ENCODE measurements around the gene GET4. TPM values are rescaled to one million over a fixed set of nuclear protein-coding genes. Genes with fewer than 3 reads are reported as not detected.

Gene GET4
- polyA plus RNA-seq, 3 donors: 20.1 to 36.8 (median 25.5) TPM

GRCh38 chr7:879093-879492, 2.7 kb downstream of the GET4 start:
- peaks cover 0 to 3% (median 0%) of the 10 kb centered on the region in 3 donors for H3K27me3 Mint-ChIP-seq (ENCODE audit: low read depth in 3 of 3)
- Histone ChIP-seq H3K9me3 (replicated peaks in 1 of 2; ENCODE audit: control insufficient read depth in 1 of 2, insufficient read depth in 1 of 2, low read length in 2 of 2) (no peaks in the 10 kb centered on the region), H3K36me3 (replicated peaks in 1 of 2; ENCODE audit: control insufficient read depth in 1 of 2, insufficient read depth in 2 of 2, low read length in 2 of 2) (peaks cover 2 to 16% of the 10 kb centered on the region in 2 donors), H3K9ac (ENCODE audit: insufficient read depth, low read length, poor library complexity, severe bottlenecking) (no peak overlapping the region), H3K4me1 (ENCODE audit: control insufficient read depth in 1 of 2, insufficient read depth in 2 of 2, low read length in 2 of 2) (peaks cover 19 to 32% of the 10 kb centered on the region in 2 donors), H4K20me1 (ENCODE audit: insufficient read depth, low read length) (peaks cover 71% of the 10 kb centered on the region), H2AFZ (ENCODE audit: insufficient read depth, low read depth, low read length, poor library complexity, severe bottlenecking) (no peak overlapping the region), H3K79me2 (ENCODE audit: insufficient read depth, low read length) (peaks cover 73% of the 10 kb centered on the region), H3K4me2 (replicated peaks; ENCODE audit: extremely low read depth, low read length, poor library complexity, severe bottlenecking) (no peak overlapping the region), H3K27ac (ENCODE audit: low read depth in 1 of 2, low read length in 2 of 2) (peak overlapping the region in 1 of 2 donors; percentile 14), H3K4me3 (replicated peaks in 1 of 3; ENCODE audit: low read depth in 2 of 3, low read length in 3 of 3) (no peak overlapping the region), H3K27me3 (ENCODE audit: control insufficient read depth in 2 of 2, insufficient read depth in 2 of 2, low read length in 2 of 2) (no peaks in the 10 kb centered on the region)
- peaks cover 8 to 34% of the 10 kb centered on the region in 2 donors for H3K36me3 Mint-ChIP-seq
- no peak overlapping the region for H3K4me3 Mint-ChIP-seq
- H3K9me3 Mint-ChIP-seq: peaks cover 0 to 4% (median 0%) of the 10 kb centered on the region in 7 donors
- no peak overlapping the region for H3K27ac Mint-ChIP-seq
- no peak for DNase-seq
- 95% methylated on average over 14 of the region's 15 CpGs for WGBS (ENCODE audit: insufficient coverage)
- TF ChIP-seq, protein P1, sequence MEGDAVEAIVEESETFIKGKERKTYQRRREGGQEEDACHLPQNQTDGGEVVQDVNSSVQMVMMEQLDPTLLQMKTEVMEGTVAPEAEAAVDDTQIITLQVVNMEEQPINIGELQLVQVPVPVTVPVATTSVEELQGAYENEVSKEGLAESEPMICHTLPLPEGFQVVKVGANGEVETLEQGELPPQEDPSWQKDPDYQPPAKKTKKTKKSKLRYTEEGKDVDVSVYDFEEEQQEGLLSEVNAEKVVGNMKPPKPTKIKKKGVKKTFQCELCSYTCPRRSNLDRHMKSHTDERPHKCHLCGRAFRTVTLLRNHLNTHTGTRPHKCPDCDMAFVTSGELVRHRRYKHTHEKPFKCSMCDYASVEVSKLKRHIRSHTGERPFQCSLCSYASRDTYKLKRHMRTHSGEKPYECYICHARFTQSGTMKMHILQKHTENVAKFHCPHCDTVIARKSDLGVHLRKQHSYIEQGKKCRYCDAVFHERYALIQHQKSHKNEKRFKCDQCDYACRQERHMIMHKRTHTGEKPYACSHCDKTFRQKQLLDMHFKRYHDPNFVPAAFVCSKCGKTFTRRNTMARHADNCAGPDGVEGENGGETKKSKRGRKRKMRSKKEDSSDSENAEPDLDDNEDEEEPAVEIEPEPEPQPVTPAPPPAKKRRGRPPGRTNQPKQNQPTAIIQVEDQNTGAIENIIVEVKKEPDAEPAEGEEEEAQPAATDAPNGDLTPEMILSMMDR (IDR thresholded peaks at IDR 0.05): no peak
- intact Hi-C loops (cut with micrococcal nuclease): loop anchor here in 1 of 2 donors (10.0 kb wide), 3 partner anchors 186 to 286 kb away; partner anchors contain the start of gene ZFAND2A
- H3K4me1 Mint-ChIP-seq: peaks cover 15% of the 10 kb centered on the region

DNA sequence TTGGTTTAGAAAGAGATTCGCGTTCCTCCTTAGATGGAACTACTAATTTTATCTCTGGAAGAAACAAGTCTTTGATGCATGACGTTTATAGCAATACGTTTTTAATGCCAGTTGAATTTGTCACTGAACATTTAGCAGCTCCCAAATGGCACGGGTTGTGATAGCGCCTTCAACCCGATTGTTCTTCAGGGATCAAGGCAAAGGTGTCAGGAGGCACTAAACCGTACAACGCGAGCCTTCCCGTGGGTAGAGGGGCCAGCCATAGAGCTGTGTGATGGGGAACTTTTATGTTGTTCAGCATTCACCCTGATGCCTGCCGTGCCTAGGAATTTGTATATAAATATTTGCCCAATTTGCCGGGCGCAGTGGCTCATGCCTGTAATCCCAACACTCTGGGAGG, 3.4 kb downstream of the GET4 start:
- Mint-ChIP-seq H3K27ac (no peak overlapping the region), H3K9me3 (peaks cover 0 to 4% (median 0%) of the 10 kb centered on the region in 7 donors), H3K36me3 (peaks cover 8 to 38% of the 10 kb centered on the region in 2 donors), H3K4me1 (peaks cover 15% of the 10 kb centered on the region), H3K4me3 (no peak overlapping the region), H3K27me3 (ENCODE audit: low read depth in 3 of 3) (peaks cover 0 to 3% (median 0%) of the 10 kb centered on the region in 3 donors)
- Histone ChIP-seq H3K27ac (ENCODE audit: low read depth in 1 of 2, low read length in 2 of 2) (no peak overlapping the region), H2AFZ (ENCODE audit: insufficient read depth, low read depth, low read length, poor library complexity, severe bottlenecking) (no peak overlapping the region), H3K9me3 (replicated peaks in 1 of 2; ENCODE audit: control insufficient read depth in 1 of 2, insufficient read depth in 1 of 2, low read length in 2 of 2) (no peaks in the 10 kb centered on the region), H4K20me1 (ENCODE audit: insufficient read depth, low read length) (peaks cover 77% of the 10 kb centered on the region), H3K36me3 (replicated peaks in 1 of 2; ENCODE audit: control insufficient read depth in 1 of 2, insufficient read depth in 2 of 2, low read length in 2 of 2) (peaks cover 2 to 16% of the 10 kb centered on the region in 2 donors), H3K79me2 (ENCODE audit: insufficient read depth, low read length) (peaks cover 80% of the 10 kb centered on the region), H3K4me2 (replicated peaks; ENCODE audit: extremely low read depth, low read length, poor library complexity, severe bottlenecking) (no peak overlapping the region), H3K4me3 (replicated peaks in 1 of 3; ENCODE audit: low read depth in 2 of 3, low read length in 3 of 3) (no peak overlapping the region), H3K27me3 (ENCODE audit: control insufficient read depth in 2 of 2, insufficient read depth in 2 of 2, low read length in 2 of 2) (no peaks in the 10 kb centered on the region), H3K9ac (ENCODE audit: insufficient read depth, low read length, poor library complexity, severe bottlenecking) (no peak overlapping the region), H3K4me1 (ENCODE audit: control insufficient read depth in 1 of 2, insufficient read depth in 2 of 2, low read length in 2 of 2) (peaks cover 18 to 30% of the 10 kb centered on the region in 2 donors)
- DNase-seq: no peak
- intact Hi-C loops (cut with micrococcal nuclease): loop anchor here (10.0 kb wide), 4 partner anchors 185 to 285 kb away; partner anchors contain the start of gene ZFAND2A (in 1 of the 2)
- 90% methylated on average over 9 of the region's 14 CpGs for WGBS (ENCODE audit: insufficient coverage)
- TF ChIP-seq, protein P1 (IDR thresholded peaks at IDR 0.05): no peak
